ENCODE data around the gene LRP1B.
A peak's percentile ranks its signal among the peaks of the same experiment; 100 is the strongest.

Gene LRP1B

GRCh38 chr2:140747090-140747489, 1383.7 kb downstream of the LRP1B start:
- no peak for DNase-seq

- DNase-seq = no peak
These were observed 1386.4 kb downstream of the LRP1B start for GRCh38 chr2:140744379-140744778.

GRCh38 chr2:140737006-140737405, 1393.8 kb downstream of the LRP1B start:
- no peak for DNase-seq

GRCh38 chr2:140734992-140735391, 1395.8 kb downstream of the LRP1B start:
- DNase-seq = no peak

GRCh38 chr2:140718999-140719398, 1411.8 kb downstream of the LRP1B start:
- no peak for DNase-seq

- DNase-seq = no peak
These were observed 1413.3 kb downstream of the LRP1B start for GRCh38 chr2:140717481-140717880.

GRCh38 chr2:140714586-140714985, 1416.2 kb downstream of the LRP1B start:
- DNase-seq = no peak

- DNase-seq = no peak
These were observed 1418.9 kb downstream of the LRP1B start for GRCh38 chr2:140711867-140712266.

GRCh38 chr2:140701726-140702125, 1429.1 kb downstream of the LRP1B start:
- DNase-seq = no peak

GRCh38 chr2:140698636-140699035, 1432.2 kb downstream of the LRP1B start:
- DNase-seq = no peak

GRCh38 chr2:140696449-140696848, 1434.4 kb downstream of the LRP1B start:
- DNase-seq = no peak

GRCh38 chr2:140695155-140695554, 1435.7 kb downstream of the LRP1B start:
- DNase-seq = no peak

GRCh38 chr2:140687825-140688224, 1443.0 kb downstream of the LRP1B start:
- no peak for DNase-seq

- peak in 1 of 58 donors; percentile 1 for DNase-seq
These were observed 1447.2 kb downstream of the LRP1B start for GRCh38 chr2:140683658-140684057.

GRCh38 chr2:140680862-140681261, 1450.0 kb downstream of the LRP1B start:
- no peak for DNase-seq

GRCh38 chr2:140679752-140680151, 1451.1 kb downstream of the LRP1B start:
- DNase-seq = no peak

GRCh38 chr2:140669911-140670310, 1460.9 kb downstream of the LRP1B start:
- DNase-seq = no peak

- DNase-seq = no peak
These were observed 1463.6 kb downstream of the LRP1B start for GRCh38 chr2:140667203-140667602.

- DNase-seq = no peak
These were observed 1468.3 kb downstream of the LRP1B start for GRCh38 chr2:140662504-140662903.

GRCh38 chr2:140658760-140659692, 1471.8 kb downstream of the LRP1B start:
- DNase-seq = no peak

- DNase-seq = no peak
These were observed 1473.2 kb downstream of the LRP1B start for GRCh38 chr2:140657657-140658056.

- DNase-seq = no peak
These were observed 1476.3 kb downstream of the LRP1B start for GRCh38 chr2:140654565-140654964.

GRCh38 chr2:140650825-140651224, 1480.0 kb downstream of the LRP1B start:
- no peak for DNase-seq

Measured in anterior cingulate cortex (tissue), 58 donors.